ENCODE results near the gene BAHCC1. TPM values are rescaled to one million over a fixed set of nuclear protein-coding genes. Genes with fewer than 3 reads are reported as not detected.

Gene BAHCC1
- total and polyA plus RNA-seq, 2 of the 8 experiments (the other 6 are each of a cell fraction or from before 2014, with no cell fraction given), result 0.26 to 0.58 TPM

GRCh38 chr17:81434681-81435417, 39.6 kb downstream of the BAHCC1 start:
- no peaks in the 10 kb centered on the region for H3K27me3 ChIP-seq (replicated peaks in 1 of 4; ENCODE audit: control insufficient read depth in 3 of 4, extremely low read depth in 1 of 4, insufficient read depth in 3 of 4, low read length in 3 of 4)
- no peak overlapping the region; the same call in 1 of the 2 replicates for H2BK15ac ChIP-seq (ENCODE audit: low read length)
- no peak overlapping the region for H3K23ac ChIP-seq (ENCODE audit: insufficient read length)
- H3K23me2 ChIP-seq (ENCODE audit: low read depth, low read length), result no peaks in the 10 kb centered on the region
- H3K79me1 ChIP-seq (ENCODE audit: low read depth, low read length), result no peaks in the 10 kb centered on the region
- H4K91ac ChIP-seq (replicated peaks; ENCODE audit: insufficient read length, low read length), result no peak overlapping the region
- no peak for DNase-seq (ENCODE audit: low read depth in 1 of 2, low spot score in 2 of 2)
- H2BK20ac ChIP-seq (ENCODE audit: low read length), result no peak overlapping the region
- no peaks in the 10 kb centered on the region for H3K9me3 ChIP-seq (ENCODE audit: insufficient read depth in 2 of 2, low read depth in 1 of 2, low read length in 1 of 2)
- no peak overlapping the region for H2BK120ac ChIP-seq (replicated peaks; ENCODE audit: low read depth, low read length)
- H3K4ac ChIP-seq (replicated peaks; ENCODE audit: insufficient read length, low read depth, low read length), result no peak overlapping the region
- no peak for FAIRE-seq
- H3K18ac ChIP-seq (ENCODE audit: extremely low read depth, low read length), result no peak overlapping the region
- TF ChIP-seq TBP (IDR thresholded peaks at IDR 0.05; ENCODE audit: low read depth, low read length), result no peak
- no peak for TF ChIP-seq SUZ12 (IDR thresholded peaks at IDR 0.05; ENCODE audit: low read length)
- TF ChIP-seq BCL11A (IDR thresholded peaks at IDR 0.05; ENCODE audit: low read depth in 2 of 2, low read length in 2 of 2), result no peak
- no peak for TF ChIP-seq POLR2A (IDR thresholded peaks at IDR 0.05; ENCODE audit: control extremely low read depth in 1 of 2, low read depth in 2 of 2, low read length in 2 of 2)
- no peak for TF ChIP-seq POU5F1 (IDR thresholded peaks at IDR 0.05; ENCODE audit: low read depth, low read length)
- no peak for TF ChIP-seq BACH1 (IDR thresholded peaks at IDR 0.05; ENCODE audit: low read length)
- H3K36me3 ChIP-seq (ENCODE audit: control insufficient read depth in 2 of 4, insufficient read depth in 4 of 4, low read length in 3 of 4), result no peaks in the 10 kb centered on the region
- no peak overlapping the region for H4K5ac ChIP-seq (ENCODE audit: insufficient read length, low read depth, low read length)
- 0 out of 2 replicates have a peak overlapping the region, but pooled peaks have one; percentile 24 for H2BK5ac ChIP-seq (ENCODE audit: low read depth, low read length)
- no peak overlapping the region for H3K56ac ChIP-seq (replicated peaks; ENCODE audit: insufficient read length, low read depth, low read length)
- H3K9ac ChIP-seq (replicated peaks in 1 of 4; ENCODE audit: extremely low read depth in 1 of 4, low read depth in 3 of 4, low read length in 3 of 4), result no peak overlapping the region
- peak overlapping the region; percentile 25; the same call in 1 of the 2 replicates for H4K8ac ChIP-seq (ENCODE audit: extremely low read depth, insufficient read depth, low read length)
- H2BK12ac ChIP-seq (ENCODE audit: low read depth, low read length), result no peak overlapping the region
- H3K4me3 ChIP-seq (ENCODE audit: extremely low read depth in 1 of 4, insufficient read depth in 2 of 4, low read depth in 3 of 4, low read length in 4 of 4), result no peak overlapping the region
- no peak overlapping the region for H3K27ac ChIP-seq (ENCODE audit: low read depth, low read length)
- H4K20me1 ChIP-seq (replicated peaks in 1 of 2; ENCODE audit: control insufficient read depth in 1 of 2, insufficient read depth in 2 of 2, low read length in 2 of 2), result no peaks in the 10 kb centered on the region
- H3K79me2 ChIP-seq (ENCODE audit: control insufficient read depth in 1 of 2, insufficient read depth in 2 of 2, low read length in 2 of 2), result no peaks in the 10 kb centered on the region
- peaks cover 0 to 3% (median 0%) of the 10 kb centered on the region in 4 experiments; a peak in 2 of 7 replicates for H3K4me1 ChIP-seq (replicated peaks in 1 of 4; ENCODE audit: control insufficient read depth in 3 of 4, insufficient read depth in 4 of 4, low read length in 3 of 4)
- ChIA-PET CTCF (ENCODE audit: partially characterized antibody) (interaction anchor here (1.0 to 2.4 kb wide), 3 partner anchors 21 to 40 kb away, joined by 3 to 7 read pairs (median 3); no protein-coding TSS in a partner anchor), POLR2A (ENCODE audit: partially characterized antibody) (interaction anchor here (0.6 to 0.8 kb wide), 2 partner anchors 11 to 26 kb away, joined by 3 read pairs; no protein-coding TSS in a partner anchor)
- no peak overlapping the region for H2AK5ac ChIP-seq (ENCODE audit: low read depth, low read length)
- H3K4me2 ChIP-seq (ENCODE audit: insufficient read depth in 1 of 2, low read depth in 2 of 2, low read length in 2 of 2), result no peak overlapping the region
- H2AFZ ChIP-seq (ENCODE audit: low read length), result no peak overlapping the region
- no peak overlapping the region for H3K14ac ChIP-seq (ENCODE audit: insufficient read length)
- 91% methylated on average over 13 of the region's 17 CpGs; no CpG with 5 or more reads in 1 of the 2 experiments for WGBS, 2 experiments (ENCODE audit: extremely low coverage in 1 of 2, insufficient coverage in 1 of 2, insufficient read length in 1 of 2, insufficient replicate concordance in 2 of 2, low coverage in 1 of 2, low lambda C conversion rate in 2 of 2, missing lambda C conversion rate in 1 of 2)

All from H1 (cell line).